K562 (cell line): Measurements from ENCODE around the gene SPPL2C. TPM values are rescaled to one million over a fixed set of nuclear protein-coding genes. Genes with fewer than 3 reads are reported as not detected.

Experiments
- ATAC-seq: fragments of 200-7000 bp; cut with Tn5 transposase; 3 replicates; pipeline ENCODE4 v1.9.1; 2020; ENCODE audit warnings: moderate library complexity
- BruUV-seq: library from RNA; stranded (reverse); fragments of 400-500 nt; replicated peaks from 2 replicates; lab custom pipeline; 2021; lab: Mats Ljungman, UMichigan
- CTCF ChIA-PET: fragments of 300-600 bp; formaldehyde crosslinking; extraction: SDS; loops from one replicate; lab custom pipeline; 2021; ENCODE audit warnings: low intra/inter-chr PET ratio; lab: Yijun Ruan, JAX
- POLR2A ChIA-PET: fragments of 300-600, 350-650 bp; sonication (Branson Sonifier 250); formaldehyde crosslinking; extraction: SDS; loops from one replicate; lab custom pipeline; 2021; ENCODE audit warnings: antibody characterized with exemption, inconsistent platforms; lab: Yijun Ruan, JAX
- DNase-seq, 4 experiments: peaks; one replicate each; pipeline versions ENCODE4 v3.0.0 to v3.0.0-alpha.2; 2011 to 2018; ENCODE audit warnings: low spot score in 3 of 4, mixed read lengths in 3 of 4; ENCODE audit errors: extremely low read depth in 1 of 4
- FAIRE-seq: peaks from 2 replicates; lab custom pipeline; 2011; peaks lifted over from hg19 to GRCh38; lab: Jason Lieb, UNC
- H2AFZ ChIP-seq: 2 replicates; pipeline ENCODE4 v1.6.0; 2011; ENCODE audit warnings: low read depth, low read length, control low read depth, inconsistent platforms
- H3K27ac ChIP-seq: fragments of 200-600 bp; 3 replicates; pipeline ENCODE4 v1.8.0; 2011; ENCODE audit warnings: low read depth, mild to moderate bottlenecking, control low read depth, inconsistent platforms, low read length, moderate library complexity, mixed read lengths; ENCODE audit errors: extremely low read depth
- H3K27me3 ChIP-seq, 2 experiments: fragments of 300-600 bp in 1 of 2; 2 replicates in 1 of 2; 3 replicates in 1 of 2; pipeline versions ENCODE4 v1.6.0 to v1.8.0; 2011; ENCODE audit warnings: inconsistent platforms in 2 of 2, low read length in 2 of 2, mild to moderate bottlenecking in 1 of 2, mixed read lengths in 1 of 2, moderate library complexity in 1 of 2; ENCODE audit not compliant: control insufficient read depth in 2 of 2, insufficient read depth in 2 of 2
- H3K36me3 ChIP-seq: fragments of 300-600 bp; 3 replicates; pipeline ENCODE4 v1.8.0; 2011; ENCODE audit warnings: mild to moderate bottlenecking, low read length, inconsistent platforms; ENCODE audit not compliant: control insufficient read depth, insufficient read depth
- H3K4me1 ChIP-seq, 2 experiments: fragments of 200-600 bp in 1 of 2; replicated peaks in 1 of 2; 2 replicates in 1 of 2; 3 replicates in 1 of 2; pipeline versions ENCODE4 v1.5.1 to v1.8.0; 2011; ENCODE audit warnings: inconsistent platforms in 2 of 2, low read length in 2 of 2, mild to moderate bottlenecking in 1 of 2, mixed read lengths in 1 of 2, moderate library complexity in 1 of 2; ENCODE audit not compliant: control insufficient read depth in 2 of 2, insufficient read depth in 2 of 2
- H3K4me2 ChIP-seq: 2 replicates; pipeline ENCODE4 v1.6.1; 2011; ENCODE audit warnings: low read length, control low read depth, inconsistent platforms, mixed read lengths; ENCODE audit not compliant: insufficient read depth
- H3K4me3 ChIP-seq: fragments of 200-600 bp; sonication (generic), shearing (Covaris generic); 2 replicates; pipeline ENCODE4 v1.5.1; 2016; ENCODE audit warnings: control low read depth, inconsistent platforms
- H3K79me2 ChIP-seq: fragments of 200-600 bp; 3 replicates; pipeline ENCODE4 v1.8.0; 2011; ENCODE audit warnings: low read length, inconsistent platforms; ENCODE audit not compliant: control insufficient read depth, insufficient read depth
- H3K9ac ChIP-seq, 2 experiments: 2 replicates each; pipeline versions ENCODE4 v1.6.0 to v1.6.1; 2011; ENCODE audit warnings: low read depth in 2 of 2, low read length in 2 of 2, control low read depth in 1 of 2, inconsistent platforms in 1 of 2, mild to moderate bottlenecking in 1 of 2, mixed read lengths in 1 of 2; ENCODE audit not compliant: insufficient read depth in 1 of 2
- H3K9me1 ChIP-seq: one replicate; pipeline ENCODE4 v1.6.0; 2011; ENCODE audit warnings: inconsistent platforms, mild to moderate bottlenecking, low read length, moderate library complexity; ENCODE audit not compliant: control insufficient read depth, insufficient read depth
- H3K9me3 ChIP-seq: replicated peaks from 2 replicates; pipeline ENCODE4 v1.5.1; 2011; ENCODE audit warnings: low read depth, low read length, inconsistent platforms; ENCODE audit not compliant: control insufficient read depth, insufficient read depth
- H4K20me1 ChIP-seq: replicated peaks from 2 replicates; pipeline ENCODE4 v1.6.1; 2011; ENCODE audit warnings: low read length, inconsistent platforms, mixed read lengths; ENCODE audit not compliant: control insufficient read depth, insufficient read depth
- DACH1 ChIP-seq: fragments of 450-650 bp; IDR thresholded peaks from 2 replicates; pipeline ENCODE4 v1.6.1; 2018; ENCODE audit not compliant: partially characterized antibody
- JUNB ChIP-seq: fragments of 450-650 bp; formaldehyde crosslinking; conservative IDR thresholded peaks from 2 replicates; pipeline ENCODE4 v1.4.0; 2020; ENCODE audit warnings: mild to moderate bottlenecking
- THRA ChIP-seq: fragments of 450-650 bp; IDR thresholded peaks from 2 replicates; pipeline ENCODE4 v1.6.1; 2017; ENCODE audit warnings: mild to moderate bottlenecking, moderate library complexity
- ZNF695 ChIP-seq: fragments of 450-650 bp; formaldehyde crosslinking; IDR thresholded peaks from 2 replicates; pipeline ENCODE4 v1.4.0; 2020; ENCODE audit warnings: mild to moderate bottlenecking, moderate library complexity
- WGBS: fragments of 100-300 bp; shearing (Covaris generic); methylation state at CpG from one replicate; pipeline ENCODE4 v1.1.6; 2016; ENCODE audit warnings: low coverage, mixed read lengths; ENCODE audit not compliant: insufficient coverage; ENCODE audit errors: missing lambda C conversion rate; 5-methylcytosine and 5-hydroxymethylcytosine counted together
- in situ Hi-C: fragments of 300-500 bp; cut with MboI; formaldehyde crosslinking; loops from 4 replicates; pipeline ENCODE4 v1.15.0; 2018; ENCODE audit warnings: inconsistent platforms, mixed read lengths
- intact Hi-C: fragments of 100-400 bp; cut with micrococcal nuclease; formaldehyde crosslinking; loops from 2 replicates; pipeline ENCODE4 v1.14.2; 2022
- polyA plus RNA-seq, 8 experiments: library from polyadenylated mRNA; depleted of rRNA in 4 of 8; stranded (reverse) in 5 of 8; unstranded in 3 of 8; fragments of >200 nt; fragmentation: Nextera tagmentation in 2 of 8; fragmentation: Illumina TruSeq in 1 of 8; extraction: Ambion mirVana in 2 of 8; extraction: Trizol in 1 of 8; gene quantifications; 2 replicates each; pipeline versions ENCODE4 v1.2.1 to v1.2.3, GENCODE V29; 2011 to 2014; ENCODE audit warnings: inconsistent platforms in 1 of 8, missing spikeins in 1 of 8
- total RNA-seq, 7 experiments: library from RNA; depleted of rRNA in 6 of 7; stranded (reverse); fragments of >200 nt in 6 of 7; fragmentation: Illumina TruSeq in 2 of 7; extraction: Trizol in 2 of 7; gene quantifications; 2 replicates each; pipeline versions ENCODE4 v1.2.1 to v1.2.3, GENCODE V29; 2011 to 2021; ENCODE audit warnings: low replicate concordance in 1 of 7

SPPL2C gene
- total and polyA plus RNA-seq, 9 of the 15 experiments (the other 6 are each of a cell fraction or from before 2014, with no cell fraction given), result not detected

DNA sequence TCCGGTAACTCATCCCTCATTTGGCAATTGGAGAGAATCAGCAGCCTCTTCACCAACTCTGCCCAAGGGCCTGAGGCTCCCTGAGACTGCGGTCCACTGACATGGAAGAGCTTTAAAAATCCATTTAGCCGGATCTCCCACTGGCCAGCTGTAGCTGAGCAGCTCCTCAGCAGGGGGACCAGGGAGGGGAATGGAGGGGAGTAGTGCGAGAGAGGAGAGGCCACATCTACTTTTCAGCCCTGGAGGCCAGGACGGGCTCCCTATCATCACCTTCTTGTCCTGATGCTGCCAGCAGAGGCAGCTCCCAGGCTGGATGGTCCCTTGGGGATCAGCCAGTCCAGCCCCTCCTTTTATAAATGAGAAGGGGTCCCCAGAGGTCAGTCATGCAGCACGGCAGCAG is 25.0 kb upstream of the SPPL2C start:
- no peak for ATAC-seq
- 3% methylated on average over 6 of the region's 6 CpGs for WGBS
- peaks cover 10% of the 10 kb centered on the region for H4K20me1 ChIP-seq
- H3K9me1 ChIP-seq, result no peaks in the 10 kb centered on the region
- POLR2A ChIA-PET, result interaction anchor here (1.0 kb wide), 1 partner anchor 33 kb away, joined by 3 read pairs; no protein-coding TSS in a partner anchor
- no TSS peak for BruUV-seq
- in situ Hi-C loops, result no loop called here
- H3K27ac ChIP-seq, result no peak overlapping the region
- H3K36me3 ChIP-seq, result no peaks in the 10 kb centered on the region
- no peak for FAIRE-seq
- peaks cover 4 to 58% of the 10 kb centered on the region in 2 experiments; a peak in 4 of 5 replicates for H3K27me3 ChIP-seq
- no peaks in the 10 kb centered on the region for H3K9me3 ChIP-seq
- no peak overlapping the region for H3K4me3 ChIP-seq
- CTCF ChIA-PET, result no interaction called here
- no peak for DNase-seq
- H3K79me2 ChIP-seq, result no peaks in the 10 kb centered on the region
- no peak overlapping the region for H3K9ac ChIP-seq
- TF ChIP-seq THRA (no peak), ZNF695 (CRISPR knock-in tag) (no peak), JUNB (CRISPR knock-in tag) (no peak), DACH1 (no peak)
- TF ChIP-seq, all 486 proteins: peak for 0
- Histone ChIP-seq H3K4me1 (no peaks in the 10 kb centered on the region; a peak in 2 of 5 replicates), H2AFZ (no peak overlapping the region), H3K4me2 (no peak overlapping the region)
- intact Hi-C loops, result no loop called here
